ENCODE results near the gene EPB41L4A.

- TF ChIP-seq CTCF (IDR thresholded peaks at IDR 0.05) (no peak), POLR2AphosphoS5 (IDR thresholded peaks at IDR 0.05) (no peak), POLR2A (IDR thresholded peaks at IDR 0.05) (no peak)
Observed at GRCh38 chr5:112124788-112125187, 294.3 kb downstream of the EPB41L4A start.

Measured in breast epithelium (tissue), 3 donors.